ENCODE data around the gene GPR35. TPM values are rescaled to one million over a fixed set of nuclear protein-coding genes. Genes with fewer than 3 reads are reported as not detected.

The GPR35 gene
- total and polyA plus RNA-seq, 2 donors (not counting 3 experiments of a cell fraction or from before 2014, with no cell fraction given), result 0.18 to 0.33 TPM

DNA sequence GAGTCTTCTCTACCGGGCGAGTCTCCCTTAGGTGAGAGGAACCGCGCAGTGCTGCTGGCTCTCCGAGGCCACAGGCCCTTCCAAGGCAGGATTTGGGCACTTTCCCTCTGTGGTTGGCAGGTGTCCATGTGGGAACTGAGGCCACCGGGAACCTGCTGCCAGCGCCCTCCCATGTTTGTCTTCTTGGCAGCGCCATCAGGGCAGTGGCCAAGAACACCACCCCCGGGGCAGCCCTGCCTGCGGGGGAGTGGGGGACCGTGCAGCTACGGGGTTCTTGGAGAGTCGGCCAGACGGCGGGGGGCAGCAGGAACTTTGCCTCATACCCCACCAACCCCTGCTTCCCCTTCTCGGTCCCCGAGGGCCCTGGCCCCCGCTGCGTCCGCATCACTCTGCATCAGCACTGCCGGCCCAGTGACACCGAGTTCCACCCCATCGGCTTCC, 28.8 kb upstream of the GPR35 start:
- POLR2A ChIA-PET, result no interaction called here
- H3K36me3 ChIP-seq (ENCODE audit: control insufficient read depth in 2 of 2, extremely low read depth in 1 of 2, insufficient read depth in 2 of 2, low read length in 2 of 2), result peaks cover 2 to 21% of the 10 kb centered on the region in 2 experiments

More for the DNA sequence above, 28.8 kb upstream of the GPR35 start:
- Histone ChIP-seq H3K9me3 (replicated peaks; ENCODE audit: control insufficient read depth, insufficient read depth, low read length) (no peaks in the 10 kb centered on the region), H3K4me1 (ENCODE audit: control insufficient read depth, extremely low read depth, insufficient read depth, low read length) (no peaks in the 10 kb centered on the region), H3K79me2 (ENCODE audit: control insufficient read depth, insufficient read depth, low read length) (peaks cover 6% of the 10 kb centered on the region), H3K4me3 (replicated peaks in 1 of 3; ENCODE audit: insufficient read depth in 1 of 3, low read depth in 1 of 3, low read length in 3 of 3) (no peak overlapping the region), H4K20me1 (replicated peaks; ENCODE audit: control insufficient read depth, extremely low read depth, insufficient read depth, low read length) (no peaks in the 10 kb centered on the region), H2AFZ (ENCODE audit: low read depth, low read length) (no peak overlapping the region), H3K27me3 (ENCODE audit: control insufficient read depth in 2 of 2, insufficient read depth in 2 of 2, low read length in 2 of 2) (no peaks in the 10 kb centered on the region), H3K9ac (replicated peaks; ENCODE audit: extremely low read depth, insufficient read depth, low read length) (no peak overlapping the region), H3K4me2 (ENCODE audit: insufficient read depth, low read length) (no peak overlapping the region), H3K9me1 (replicated peaks; ENCODE audit: control insufficient read depth, extremely low read depth, insufficient read depth, low read length) (no peaks in the 10 kb centered on the region), H3K27ac (ENCODE audit: insufficient read depth, low read depth, low read length) (no peak overlapping the region)
- DNase-seq (ENCODE audit: low read depth, low spot score), result no peak
- no peak for FAIRE-seq
- dilution Hi-C loops (cut with MboI; ENCODE audit: extremely low pct_ligation_motif_present, low sequenced_read_pairs), result no loop called here
- CTCF ChIA-PET, result interaction anchor here (2.0 kb wide), 1 partner anchor 10 kb away, joined by 5 read pairs; the partner anchor contains the start of gene CAPN10
- BruUV-seq (replicated peaks), result no TSS peak
- TF ChIP-seq, protein P1, sequence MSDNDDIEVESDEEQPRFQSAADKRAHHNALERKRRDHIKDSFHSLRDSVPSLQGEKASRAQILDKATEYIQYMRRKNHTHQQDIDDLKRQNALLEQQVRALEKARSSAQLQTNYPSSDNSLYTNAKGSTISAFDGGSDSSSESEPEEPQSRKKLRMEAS (IDR thresholded peaks at IDR 0.05; ENCODE audit: insufficient read depth, insufficient read length), result no peak
- TF ChIP-seq POLR2A (IDR thresholded peaks at IDR 0.05; ENCODE audit: low read depth, low read length), result no peak
- no peak for TF ChIP-seq FOS (IDR thresholded peaks at IDR 0.05; ENCODE audit: borderline replicate concordance, insufficient read depth, low read length)
- TF ChIP-seq, protein P2, sequence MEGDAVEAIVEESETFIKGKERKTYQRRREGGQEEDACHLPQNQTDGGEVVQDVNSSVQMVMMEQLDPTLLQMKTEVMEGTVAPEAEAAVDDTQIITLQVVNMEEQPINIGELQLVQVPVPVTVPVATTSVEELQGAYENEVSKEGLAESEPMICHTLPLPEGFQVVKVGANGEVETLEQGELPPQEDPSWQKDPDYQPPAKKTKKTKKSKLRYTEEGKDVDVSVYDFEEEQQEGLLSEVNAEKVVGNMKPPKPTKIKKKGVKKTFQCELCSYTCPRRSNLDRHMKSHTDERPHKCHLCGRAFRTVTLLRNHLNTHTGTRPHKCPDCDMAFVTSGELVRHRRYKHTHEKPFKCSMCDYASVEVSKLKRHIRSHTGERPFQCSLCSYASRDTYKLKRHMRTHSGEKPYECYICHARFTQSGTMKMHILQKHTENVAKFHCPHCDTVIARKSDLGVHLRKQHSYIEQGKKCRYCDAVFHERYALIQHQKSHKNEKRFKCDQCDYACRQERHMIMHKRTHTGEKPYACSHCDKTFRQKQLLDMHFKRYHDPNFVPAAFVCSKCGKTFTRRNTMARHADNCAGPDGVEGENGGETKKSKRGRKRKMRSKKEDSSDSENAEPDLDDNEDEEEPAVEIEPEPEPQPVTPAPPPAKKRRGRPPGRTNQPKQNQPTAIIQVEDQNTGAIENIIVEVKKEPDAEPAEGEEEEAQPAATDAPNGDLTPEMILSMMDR (IDR thresholded peaks at IDR 0.05; ENCODE audit: extremely low read depth in 1 of 2, insufficient read depth in 1 of 2, low read depth in 1 of 2, low read length in 2 of 2), result no peak
- TF ChIP-seq GATA2 (IDR thresholded peaks at IDR 0.05; ENCODE audit: insufficient read depth, insufficient read length, low read depth, low read length), result no peak
- TF ChIP-seq POLR2AphosphoS5 (IDR thresholded peaks at IDR 0.05; ENCODE audit: insufficient read depth, low read depth, low read length), result no peak
- no peak for TF ChIP-seq EZH2 (IDR thresholded peaks at IDR 0.05; ENCODE audit: borderline replicate concordance, low read depth, low read length, severe bottlenecking)
- no peak for TF ChIP-seq JUN (IDR thresholded peaks at IDR 0.05; ENCODE audit: borderline replicate concordance, insufficient read depth, insufficient read length, low read depth)
- TF ChIP-seq MYC (IDR thresholded peaks at IDR 0.05; ENCODE audit: low read depth, low read length), result no peak
- intact Hi-C loops (cut with micrococcal nuclease), result no loop called here

Data from endothelial cell of umbilical vein (primary cell).